Activated CD8-positive, alpha-beta memory T cell treated with anti-CD3 and anti-CD28 coated beads, Interleukin-2, amount 10 ng/mL, durations not matched to agents 7 days and 5 days (primary cell): ENCODE results near the gene RSPH3. TPM values are rescaled to one million over a fixed set of nuclear protein-coding genes. Genes with fewer than 3 reads are reported as not detected.

Source experiments
- ATAC-seq: fragments of 150-1000 bp; cut with Tn5 transposase; one replicate; pipeline ENCODE4 v1.10.0; 2021; ENCODE audit warnings: moderate library complexity
- CTCF ChIA-PET: fragments of 350-600 bp; sonication (Branson Sonifier 250); formaldehyde crosslinking; loops from one replicate; lab custom pipeline; 2021; ENCODE audit warnings: antibody characterized with exemption; lab: Charles Lee
- DNase-seq: peaks from one replicate; pipeline ENCODE4 v3.0.0-alpha.2; 2020
- H3K27ac Mint-ChIP-seq: one replicate; pipeline ENCODE4 v1.8.0; 2021; ENCODE audit warnings: mild to moderate bottlenecking, mixed read lengths
- H3K27me3 Mint-ChIP-seq: one replicate; pipeline ENCODE4 v1.8.0; 2021; ENCODE audit warnings: mixed read lengths
- H3K36me3 Mint-ChIP-seq: one replicate; pipeline ENCODE4 v1.8.0; 2021; ENCODE audit warnings: mild to moderate bottlenecking, mixed read lengths
- H3K4me1 Mint-ChIP-seq: one replicate; pipeline ENCODE4 v1.8.0; 2021; ENCODE audit warnings: mixed read lengths
- H3K4me3 Mint-ChIP-seq: one replicate; pipeline ENCODE4 v1.8.0; 2021; ENCODE audit warnings: mild to moderate bottlenecking, moderate library complexity, mixed read lengths
- H3K9me3 Mint-ChIP-seq: one replicate; pipeline ENCODE4 v1.8.0; 2022; ENCODE audit warnings: low read depth, mixed read lengths
- total RNA-seq, 2 experiments: library from RNA; stranded (reverse); gene quantifications; one replicate each; pipeline ENCODE4 v1.2.3, GENCODE V29; 2021

The RSPH3 gene
- total RNA-seq, 2 experiments from 2014 or later = 2.1 TPM

GRCh38 chr6:158933079-158933595, 66.9 kb downstream of the RSPH3 start:
- H3K4me3 Mint-ChIP-seq = no peak overlapping the region
- H3K27me3 Mint-ChIP-seq = peaks cover 3% of the 10 kb centered on the region
- H3K9me3 Mint-ChIP-seq = no peaks in the 10 kb centered on the region
- H3K36me3 Mint-ChIP-seq = no peaks in the 10 kb centered on the region
- DNase-seq = no peak
- CTCF ChIA-PET = no interaction called here
- ATAC-seq = no peak
- no peak overlapping the region for H3K27ac Mint-ChIP-seq
- no peaks in the 10 kb centered on the region for H3K4me1 Mint-ChIP-seq

GRCh38 chr6:158928068-158928467, 71.9 kb downstream of the RSPH3 start:
- Mint-ChIP-seq H3K4me3 (no peak overlapping the region), H3K27me3 (no peaks in the 10 kb centered on the region), H3K36me3 (peaks cover 2% of the 10 kb centered on the region), H3K9me3 (peaks cover 4% of the 10 kb centered on the region), H3K4me1 (no peaks in the 10 kb centered on the region), H3K27ac (no peak overlapping the region)
- CTCF ChIA-PET = no interaction called here
- DNase-seq (no peak), ATAC-seq (no peak)

GRCh38 chr6:158926414-158926813, 73.6 kb downstream of the RSPH3 start:
- DNase-seq (no peak), ATAC-seq (no peak)
- Mint-ChIP-seq H3K36me3 (peaks cover 2% of the 10 kb centered on the region), H3K27me3 (no peaks in the 10 kb centered on the region), H3K27ac (no peak overlapping the region), H3K4me3 (no peak overlapping the region), H3K9me3 (peaks cover 4% of the 10 kb centered on the region), H3K4me1 (no peaks in the 10 kb centered on the region)
- CTCF ChIA-PET = no interaction called here

- Mint-ChIP-seq H3K27me3 (no peaks in the 10 kb centered on the region), H3K9me3 (peaks cover 4% of the 10 kb centered on the region), H3K27ac (no peak overlapping the region), H3K36me3 (peaks cover 2% of the 10 kb centered on the region), H3K4me3 (no peak overlapping the region), H3K4me1 (no peaks in the 10 kb centered on the region)
- ATAC-seq (no peak), DNase-seq (no peak)
- CTCF ChIA-PET = no interaction called here
These were observed 75.2 kb downstream of the RSPH3 start for GRCh38 chr6:158924499-158925455.

- ATAC-seq (no peak), DNase-seq (no peak)
- Mint-ChIP-seq H3K9me3 (peaks cover 4% of the 10 kb centered on the region), H3K36me3 (peaks cover 2% of the 10 kb centered on the region), H3K4me3 (no peak overlapping the region), H3K4me1 (no peaks in the 10 kb centered on the region), H3K27ac (no peak overlapping the region), H3K27me3 (no peaks in the 10 kb centered on the region)
- CTCF ChIA-PET = no interaction called here
These were observed 76.0 kb downstream of the RSPH3 start for GRCh38 chr6:158923805-158924498.

Other genes starting within 250 kb of the RSPH3 start
- 100 to 1,000 TPM; 187 to 214 TPM for gene EZR, start 180.8 kb downstream of the RSPH3 start, total RNA-seq
- gene TAGAP, start 44.8 kb upstream of the RSPH3 start, total RNA-seq = 10 to 100 TPM; 44.8 to 53.0 TPM
- gene FNDC1, start 169.2 kb upstream of the RSPH3 start, total RNA-seq = not detected